Activated T-cell treated with anti-CD3 and anti-CD28 coated beads, Interleukin-2, amount 50 U/mL, for 24 hours (primary cell): ENCODE measurements around the gene ZFAND3.
A peak's percentile ranks its signal among the peaks of the same experiment; 100 is the strongest.

ENCODE experiments used
- DNase-seq: peaks from one replicate; pipeline ENCODE4 v3.0.0-alpha.2; 2020
- H3K27ac Mint-ChIP-seq: 2 replicates; pipeline ENCODE4 v1.8.0; 2020; ENCODE audit warnings: mild to moderate bottlenecking, mixed read lengths
- H3K27me3 Mint-ChIP-seq: 2 replicates; pipeline ENCODE4 v1.8.0; 2020; ENCODE audit warnings: mixed read lengths
- H3K36me3 Mint-ChIP-seq: 2 replicates; pipeline ENCODE4 v1.8.0; 2020; ENCODE audit warnings: low read depth, mixed read lengths
- H3K4me1 Mint-ChIP-seq: 2 replicates; pipeline ENCODE4 v1.8.0; 2020; ENCODE audit warnings: low read depth, mixed read lengths
- H3K4me3 Mint-ChIP-seq: 2 replicates; pipeline ENCODE4 v1.8.0; 2020; ENCODE audit warnings: mild to moderate bottlenecking, moderate library complexity, mixed read lengths
- H3K9me3 Mint-ChIP-seq: 2 replicates; pipeline ENCODE4 v1.8.0; 2020; ENCODE audit warnings: mixed read lengths

Gene ZFAND3

GRCh38 chr6:38136547-38136946, 317.0 kb downstream of the ZFAND3 start:
- peak overlapping the region; percentile 9 for H3K27ac Mint-ChIP-seq
- peaks cover 45% of the 10 kb centered on the region for H3K36me3 Mint-ChIP-seq
- H3K27me3 Mint-ChIP-seq: no peaks in the 10 kb centered on the region
- H3K9me3 Mint-ChIP-seq: no peaks in the 10 kb centered on the region
- DNase-seq: no peak
- no peak overlapping the region for H3K4me3 Mint-ChIP-seq
- peaks cover 35% of the 10 kb centered on the region for H3K4me1 Mint-ChIP-seq

DNA sequence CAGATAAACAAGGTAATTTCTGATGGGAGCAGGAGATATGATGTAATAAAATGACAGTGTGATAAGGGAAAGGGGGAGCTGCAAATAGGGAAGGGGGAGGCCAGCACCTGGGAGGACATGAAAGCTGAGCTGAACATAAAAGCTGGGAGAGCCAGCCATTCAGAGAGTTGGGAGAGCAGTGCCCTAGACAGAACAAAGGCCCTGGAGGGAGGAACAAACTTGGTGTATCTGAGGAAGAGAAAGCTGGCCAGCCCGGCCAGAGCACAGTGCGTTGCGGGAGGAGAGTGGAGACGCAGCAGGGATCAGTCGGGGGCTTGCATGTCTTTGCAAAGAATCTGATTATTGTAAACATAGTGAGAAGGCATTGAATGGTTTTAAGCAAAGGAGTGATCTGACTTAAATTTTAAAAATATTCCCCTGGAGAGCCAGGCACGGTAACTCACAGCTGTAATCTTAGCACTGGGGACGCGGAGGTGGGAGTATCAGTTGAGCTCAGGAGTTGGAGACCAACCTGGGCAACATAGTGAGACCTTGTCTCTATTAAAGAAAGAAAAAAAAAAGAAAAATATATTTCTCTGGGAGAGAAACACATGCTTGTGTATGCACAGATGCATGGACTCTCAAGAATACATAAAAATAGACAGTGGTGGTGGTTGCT, 318.2 kb downstream of the ZFAND3 start:
- no peak for DNase-seq
- H3K4me3 Mint-ChIP-seq: no peak overlapping the region

GRCh38 chr6:38138374-38138773, 318.8 kb downstream of the ZFAND3 start:
- H3K27ac Mint-ChIP-seq: no peak overlapping the region
- H3K27me3 Mint-ChIP-seq: no peaks in the 10 kb centered on the region
- DNase-seq: no peak
- no peak overlapping the region for H3K4me3 Mint-ChIP-seq
- peaks cover 32% of the 10 kb centered on the region for H3K36me3 Mint-ChIP-seq
- H3K4me1 Mint-ChIP-seq: peaks cover 19% of the 10 kb centered on the region
- no peaks in the 10 kb centered on the region for H3K9me3 Mint-ChIP-seq

More for the DNA sequence above, 318.2 kb downstream of the ZFAND3 start:
- no peaks in the 10 kb centered on the region for H3K9me3 Mint-ChIP-seq
- peaks cover 38% of the 10 kb centered on the region for H3K36me3 Mint-ChIP-seq
- peaks cover 23% of the 10 kb centered on the region for H3K4me1 Mint-ChIP-seq
- no peaks in the 10 kb centered on the region for H3K27me3 Mint-ChIP-seq
- no peak overlapping the region for H3K27ac Mint-ChIP-seq

GRCh38 chr6:38141085-38141484, 321.6 kb downstream of the ZFAND3 start:
- peaks cover 10% of the 10 kb centered on the region for H3K4me1 Mint-ChIP-seq
- peaks cover 25% of the 10 kb centered on the region for H3K36me3 Mint-ChIP-seq
- no peak overlapping the region for H3K4me3 Mint-ChIP-seq
- H3K27ac Mint-ChIP-seq: no peak overlapping the region
- no peaks in the 10 kb centered on the region for H3K9me3 Mint-ChIP-seq
- DNase-seq: no peak
- no peaks in the 10 kb centered on the region for H3K27me3 Mint-ChIP-seq

DNA sequence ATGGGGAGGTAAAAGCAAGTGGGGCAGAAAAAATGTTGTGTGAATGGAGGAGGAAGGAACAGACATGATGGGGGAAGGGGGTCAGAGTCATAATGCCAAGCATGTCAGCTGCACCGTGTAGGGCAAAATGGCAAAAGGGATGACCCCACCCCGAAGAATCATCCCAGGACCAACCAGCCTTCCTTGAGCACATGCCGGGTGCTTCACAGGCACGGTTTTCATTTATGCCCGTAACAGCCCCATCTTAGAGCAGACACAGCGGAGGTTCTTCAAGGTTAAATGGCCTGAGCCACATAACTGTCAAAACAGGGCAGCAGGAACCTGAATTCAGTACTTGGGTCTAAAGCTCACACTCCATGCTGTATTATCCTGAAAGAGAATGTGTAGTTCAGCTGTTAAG, 322.2 kb downstream of the ZFAND3 start:
- no peaks in the 10 kb centered on the region for H3K27me3 Mint-ChIP-seq
- H3K4me1 Mint-ChIP-seq: peaks cover 8% of the 10 kb centered on the region
- H3K9me3 Mint-ChIP-seq: no peaks in the 10 kb centered on the region
- peaks cover 24% of the 10 kb centered on the region for H3K36me3 Mint-ChIP-seq
- no peak overlapping the region for H3K4me3 Mint-ChIP-seq
- H3K27ac Mint-ChIP-seq: no peak overlapping the region
- no peak for DNase-seq

DNA sequence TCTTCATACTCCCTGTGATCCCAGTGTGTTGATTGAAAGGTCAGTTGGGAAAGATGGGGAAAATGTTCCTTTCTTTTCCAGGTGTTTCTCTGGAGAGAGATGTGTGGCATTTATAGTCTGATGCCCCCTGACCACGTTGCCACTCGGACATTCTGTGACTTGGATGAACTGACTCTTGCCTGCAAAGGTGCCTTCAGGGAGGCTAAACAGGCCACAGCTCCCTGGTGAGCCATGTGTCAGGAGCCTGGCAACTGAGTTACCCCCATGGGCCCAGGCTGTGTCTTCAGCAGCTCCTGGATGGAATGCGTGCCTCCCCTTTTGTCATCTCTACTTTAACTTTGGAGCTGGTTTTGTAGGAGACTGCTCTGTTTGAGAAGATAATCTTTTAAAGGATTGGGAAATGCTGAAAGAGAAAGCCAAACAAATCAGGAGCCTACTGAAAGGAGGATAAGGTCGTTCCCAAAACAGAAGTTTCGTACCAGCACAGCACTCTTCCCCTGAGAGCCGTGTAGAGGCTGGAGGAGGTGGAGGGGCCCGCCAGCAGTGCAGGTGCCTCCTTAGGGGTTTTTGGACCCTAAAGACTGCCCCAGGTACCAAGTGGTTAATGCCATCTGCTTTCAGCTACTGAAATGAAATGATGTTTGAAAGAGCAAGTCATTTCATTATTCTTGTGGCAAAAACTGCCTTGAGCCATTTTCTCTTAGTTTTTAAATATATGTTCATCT, 322.8 kb downstream of the ZFAND3 start:
- peaks cover 5% of the 10 kb centered on the region for H3K4me1 Mint-ChIP-seq
- DNase-seq: no peak

DNA sequence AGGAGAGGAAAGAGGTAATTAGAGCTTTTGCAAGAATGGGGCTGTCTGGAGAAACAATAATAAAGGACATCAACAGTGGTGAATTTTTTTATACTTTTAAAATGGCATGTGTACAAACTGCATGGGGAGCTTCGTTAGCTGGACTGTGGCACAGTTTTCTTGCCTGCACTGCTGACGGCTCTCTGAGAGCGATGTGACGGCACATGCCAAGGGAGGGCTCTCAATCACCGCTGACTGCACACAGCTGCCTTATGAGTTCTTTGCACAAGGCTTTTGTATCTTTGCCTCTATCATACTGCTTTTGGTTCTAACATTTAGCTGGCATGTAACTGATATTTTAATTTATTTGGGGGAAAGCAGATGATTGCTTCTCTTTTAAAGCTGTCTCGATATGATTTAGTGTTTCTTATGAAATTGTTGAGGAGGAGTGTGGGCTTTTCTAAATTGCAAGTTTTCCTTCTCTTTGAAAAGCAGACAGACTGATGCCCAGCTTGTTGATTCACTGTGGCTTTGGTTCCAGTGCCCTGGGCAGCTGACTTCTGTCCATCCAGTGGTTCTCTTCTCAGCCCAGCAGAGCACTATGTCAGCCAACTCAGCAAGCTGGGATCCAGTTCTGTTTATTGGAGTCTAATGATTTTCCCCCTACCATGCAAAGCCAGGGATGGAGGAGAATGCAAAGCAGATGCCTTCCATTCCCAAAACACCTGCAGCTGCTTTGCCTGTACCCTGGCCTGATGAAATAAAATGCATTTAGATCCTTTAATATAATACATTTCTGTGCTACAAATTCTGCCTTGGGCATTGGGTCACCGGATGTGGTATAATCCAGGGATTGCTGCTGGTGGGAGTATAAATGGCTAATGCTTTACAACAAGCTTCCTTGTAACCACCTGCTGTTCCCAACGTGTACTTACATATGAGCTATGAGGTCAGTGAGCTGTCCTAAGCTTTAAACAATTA, 323.9 kb downstream of the ZFAND3 start:
- Mint-ChIP-seq H3K36me3 (peaks cover 31% of the 10 kb centered on the region), H3K27me3 (no peaks in the 10 kb centered on the region), H3K27ac (peak overlapping the region; percentile 3), H3K4me3 (no peak overlapping the region), H3K4me1 (peaks cover 4% of the 10 kb centered on the region), H3K9me3 (no peaks in the 10 kb centered on the region)
- no peak for DNase-seq

More for the DNA sequence above, 322.8 kb downstream of the ZFAND3 start:
- H3K27me3 Mint-ChIP-seq: no peaks in the 10 kb centered on the region
- peaks cover 23% of the 10 kb centered on the region for H3K36me3 Mint-ChIP-seq
- H3K4me3 Mint-ChIP-seq: no peak overlapping the region
- H3K9me3 Mint-ChIP-seq: no peaks in the 10 kb centered on the region
- H3K27ac Mint-ChIP-seq: peak overlapping the region; percentile 2

DNA sequence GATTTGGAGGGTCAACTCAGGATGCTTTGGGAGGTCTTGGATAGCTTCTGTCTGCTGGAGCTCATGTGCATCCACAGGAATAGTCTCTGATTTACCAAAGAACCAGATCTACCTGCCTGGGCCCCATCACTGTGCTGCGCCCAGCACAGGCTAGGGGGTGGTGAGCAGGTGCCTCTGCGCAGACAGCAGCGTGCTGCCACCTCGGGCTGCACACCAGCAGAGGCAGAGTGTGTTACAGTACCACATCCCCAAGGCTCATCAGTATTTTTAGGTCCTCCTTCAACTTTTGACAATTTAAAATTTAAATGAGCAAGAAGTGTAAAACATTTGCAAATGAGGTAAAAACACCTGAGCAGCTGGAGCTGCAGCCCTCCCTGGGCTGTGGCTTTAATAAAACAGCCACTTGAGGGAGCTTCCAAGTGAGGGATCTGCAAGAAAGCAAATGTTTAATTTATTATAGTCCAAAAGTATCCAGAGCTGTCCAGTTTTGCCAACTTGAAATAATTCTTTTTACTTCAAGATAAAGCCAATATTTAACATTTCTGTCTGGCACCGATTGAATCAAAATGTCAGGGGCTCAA, 324.9 kb downstream of the ZFAND3 start:
- Mint-ChIP-seq H3K4me3 (no peak overlapping the region), H3K4me1 (peaks cover 4% of the 10 kb centered on the region), H3K36me3 (peaks cover 36% of the 10 kb centered on the region), H3K9me3 (no peaks in the 10 kb centered on the region), H3K27ac (no peak overlapping the region), H3K27me3 (no peaks in the 10 kb centered on the region)
- no peak for DNase-seq

GRCh38 chr6:38146021-38146733, 326.6 kb downstream of the ZFAND3 start:
- Mint-ChIP-seq H3K27me3 (no peaks in the 10 kb centered on the region), H3K4me1 (peaks cover 4% of the 10 kb centered on the region), H3K36me3 (peaks cover 34% of the 10 kb centered on the region), H3K4me3 (no peak overlapping the region), H3K9me3 (no peaks in the 10 kb centered on the region), H3K27ac (peak overlapping the region; percentile 34)
- no peak for DNase-seq

DNA sequence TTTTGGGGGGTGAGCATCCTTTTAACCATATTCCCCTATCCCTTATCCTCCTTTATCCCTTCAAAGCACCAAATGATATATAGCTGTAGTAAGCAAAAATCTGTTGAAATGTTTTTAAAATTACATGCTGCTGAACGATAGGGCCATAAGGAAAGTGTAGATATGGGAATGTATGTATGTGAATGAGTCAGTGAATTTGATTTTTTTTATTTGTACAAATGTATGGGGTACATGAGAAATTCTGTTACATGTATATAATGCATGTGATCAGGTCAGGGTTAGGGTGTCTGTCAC, 327.2 kb downstream of the ZFAND3 start:
- no peak for DNase-seq
- Mint-ChIP-seq H3K27ac (no peak overlapping the region), H3K9me3 (no peaks in the 10 kb centered on the region), H3K4me1 (peaks cover 4% of the 10 kb centered on the region), H3K36me3 (peaks cover 31% of the 10 kb centered on the region), H3K4me3 (no peak overlapping the region), H3K27me3 (no peaks in the 10 kb centered on the region)

GRCh38 chr6:38148606-38149005, 329.1 kb downstream of the ZFAND3 start:
- H3K4me3 Mint-ChIP-seq: no peak overlapping the region
- no peak for DNase-seq
- peaks cover 1% of the 10 kb centered on the region for H3K4me1 Mint-ChIP-seq
- H3K36me3 Mint-ChIP-seq: peaks cover 44% of the 10 kb centered on the region
- no peaks in the 10 kb centered on the region for H3K9me3 Mint-ChIP-seq
- no peak overlapping the region for H3K27ac Mint-ChIP-seq
- no peaks in the 10 kb centered on the region for H3K27me3 Mint-ChIP-seq

GRCh38 chr6:38149531-38149930, 330.0 kb downstream of the ZFAND3 start:
- no peak for DNase-seq
- no peaks in the 10 kb centered on the region for H3K27me3 Mint-ChIP-seq
- H3K36me3 Mint-ChIP-seq: peaks cover 48% of the 10 kb centered on the region
- H3K9me3 Mint-ChIP-seq: no peaks in the 10 kb centered on the region
- H3K4me1 Mint-ChIP-seq: peaks cover 1% of the 10 kb centered on the region
- no peak overlapping the region for H3K27ac Mint-ChIP-seq
- H3K4me3 Mint-ChIP-seq: no peak overlapping the region

DNA sequence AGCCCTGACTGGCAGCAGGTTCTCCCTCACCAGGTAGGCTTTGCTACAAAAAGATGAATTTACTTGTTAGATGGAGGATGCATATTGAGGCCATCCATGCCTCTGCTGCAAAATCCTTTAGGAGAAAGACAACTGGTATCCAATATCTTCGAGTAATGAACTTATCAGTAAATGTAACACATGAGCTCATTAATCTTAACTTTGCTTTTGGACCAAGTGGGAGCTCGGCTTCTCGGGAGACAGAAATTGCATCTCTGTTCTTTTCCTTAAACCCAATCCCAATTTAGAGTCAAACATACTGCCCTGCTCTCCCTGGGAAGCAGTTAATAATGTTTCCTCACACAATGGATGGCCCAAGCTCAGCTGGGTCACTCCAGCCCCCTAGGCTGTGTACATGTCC, 330.5 kb downstream of the ZFAND3 start:
- H3K4me1 Mint-ChIP-seq: peaks cover under 1% of the 10 kb centered on the region
- no peaks in the 10 kb centered on the region for H3K27me3 Mint-ChIP-seq
- DNase-seq: no peak
- no peak overlapping the region for H3K27ac Mint-ChIP-seq
- peaks cover 52% of the 10 kb centered on the region for H3K36me3 Mint-ChIP-seq
- no peak overlapping the region for H3K4me3 Mint-ChIP-seq
- H3K9me3 Mint-ChIP-seq: no peaks in the 10 kb centered on the region
